SH-SY5Y (cell line): ENCODE data around the gene HTR5A.

ENCODE experiments used
- GATA2 ChIP-seq: IDR thresholded peaks from 2 replicates; pipeline ENCODE4 v1.6.1; 2011; ENCODE audit warnings: mild to moderate bottlenecking, low read depth, low read length
- GATA3 ChIP-seq: IDR thresholded peaks from 2 replicates; pipeline ENCODE4 v1.6.1; 2011; ENCODE audit warnings: low read depth, mild to moderate bottlenecking, low read length, moderate library complexity

GRCh38 chr7:155051355-155051754, 18.8 kb upstream of the HTR5A start:
- TF ChIP-seq GATA3 (no peak), GATA2 (no peak)
